NCI-H1092 (cell line): ENCODE results near the gene NUBP1.

ENCODE experiments used
- DNase-seq: peaks from one replicate; lab custom pipeline; 2025; lab: John Stamatoyannopoulos, UW

NUBP1 gene

GRCh38 chr16:10806698-10807097 lies 63.1 kb downstream of the NUBP1 start:
- no peak for DNase-seq

DNA sequence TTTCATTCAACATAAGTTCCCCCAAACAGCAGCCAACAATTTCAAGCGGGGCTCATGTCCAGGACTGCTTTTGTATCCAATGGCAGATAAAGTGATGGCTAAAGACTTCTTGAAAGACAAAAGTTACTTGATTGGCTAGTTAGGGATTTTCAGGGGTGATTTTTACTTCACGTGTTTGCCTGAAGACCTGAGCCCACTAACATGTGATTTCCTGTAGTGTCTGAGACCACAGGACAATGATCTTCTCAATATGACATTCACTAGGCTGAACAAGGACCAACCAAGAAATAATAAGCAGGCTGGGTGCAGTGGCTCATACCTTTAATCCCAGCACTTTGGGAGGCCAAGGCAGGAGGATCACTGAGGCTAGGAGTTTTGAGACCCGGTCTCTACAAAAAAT lies 64.6 kb downstream of the NUBP1 start:
- DNase-seq, result no peak

DNA sequence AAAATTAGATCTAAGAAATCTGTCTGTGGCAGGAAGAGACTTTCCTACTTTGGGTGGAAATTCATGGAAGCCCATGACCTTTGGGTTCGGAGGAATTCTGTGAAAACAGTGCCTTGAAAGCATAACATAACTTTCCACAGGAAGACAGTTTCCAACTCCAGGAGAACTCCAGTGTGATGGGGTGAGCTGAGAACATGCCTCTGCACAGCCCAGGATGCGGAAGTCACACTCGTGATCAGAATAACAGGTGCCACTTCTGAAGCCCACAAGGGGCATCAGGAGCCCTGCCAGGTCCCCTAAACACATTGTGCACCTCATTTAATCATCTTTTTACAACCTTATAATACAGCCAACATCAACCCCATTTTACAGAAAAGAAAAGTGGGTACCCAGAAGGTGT lies 65.2 kb downstream of the NUBP1 start:
- no peak for DNase-seq

- DNase-seq, result no peak
Observed at GRCh38 chr16:10809706-10810105, 66.1 kb downstream of the NUBP1 start.

GRCh38 chr16:10812312-10813098 lies 68.9 kb downstream of the NUBP1 start:
- no peak for DNase-seq

GRCh38 chr16:10813099-10813455 lies 69.4 kb downstream of the NUBP1 start:
- no peak for DNase-seq

DNA sequence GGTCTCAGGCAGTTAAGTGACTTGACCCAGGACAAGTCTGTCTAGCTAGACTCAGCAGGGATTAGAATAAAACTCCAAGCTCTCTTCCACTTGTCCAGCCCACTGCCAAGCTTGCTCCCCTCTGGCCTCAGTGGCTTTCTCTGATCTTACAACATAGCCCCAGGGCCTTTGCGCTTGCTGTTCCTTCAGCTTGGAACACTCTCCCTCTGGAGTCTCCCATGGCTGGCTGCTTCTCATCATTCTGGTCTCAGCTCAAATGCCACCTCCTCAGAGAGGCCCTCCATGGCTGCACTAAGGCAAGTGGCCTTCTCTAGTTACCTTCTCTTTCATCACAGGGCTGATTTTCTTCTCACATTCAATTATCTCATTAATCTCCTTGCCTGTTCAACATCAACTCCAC lies 73.9 kb downstream of the NUBP1 start:
- DNase-seq, result no peak

GRCh38 chr16:10817963-10818941 lies 74.6 kb downstream of the NUBP1 start, which contains the start of gene TVP23A:
Gene TVP23A, minus strand, starts transcription at chr16:10818794. Its CDS starts 301 bp downstream, at chr16:10818493.
- DNase-seq, result no peak
